CD8-positive, alpha-beta memory T cell (primary cell): ENCODE data around the gene FNIP1. TPM values are rescaled to one million over a fixed set of nuclear protein-coding genes. Genes with fewer than 3 reads are reported as not detected.
A peak's percentile ranks its signal among the peaks of the same experiment; 100 is the strongest.

Experiments used
- CTCF ChIA-PET: fragments of 350-600 bp; sonication (Branson Sonifier 250); formaldehyde crosslinking; loops from one replicate; lab custom pipeline; 2021; ENCODE audit warnings: antibody characterized with exemption; lab: Charles Lee
- POLR2A ChIA-PET: fragments of 350-600 bp; sonication (Branson Sonifier 250); formaldehyde crosslinking; loops from one replicate; lab custom pipeline; 2021; ENCODE audit warnings: antibody characterized with exemption; lab: Charles Lee
- DNase-seq, 5 donors: peaks; one replicate each; pipeline versions ENCODE4 v3.0.0 to v3.0.0-alpha.2; 2020 to 2022; ENCODE audit warnings: mixed read lengths in 1 of 5
- H3K27ac ChIP-seq: one replicate; pipeline ENCODE4 v1.7.0; 2013; ENCODE audit warnings: low read depth, mild to moderate bottlenecking, low read length, moderate library complexity
- H3K27me3 ChIP-seq: 2 replicates; pipeline ENCODE4 v1.7.0; 2013; ENCODE audit warnings: low read length, mild to moderate bottlenecking; ENCODE audit not compliant: insufficient read depth, poor library complexity, severe bottlenecking
- H3K36me3 ChIP-seq: 2 replicates; pipeline ENCODE4 v1.7.0; 2013; ENCODE audit warnings: mild to moderate bottlenecking, low read length, moderate library complexity; ENCODE audit not compliant: insufficient read depth
- H3K4me1 ChIP-seq: 2 replicates; pipeline ENCODE4 v1.7.0; 2013; ENCODE audit warnings: mild to moderate bottlenecking, low read length, moderate library complexity; ENCODE audit not compliant: insufficient read depth
- H3K4me3 ChIP-seq: 2 replicates; pipeline ENCODE4 v1.7.0; 2013; ENCODE audit warnings: mild to moderate bottlenecking, low read length
- H3K9me3 ChIP-seq: 2 replicates; pipeline ENCODE4 v1.7.0; 2013; ENCODE audit warnings: mild to moderate bottlenecking, low read length
- H3K27ac Mint-ChIP-seq, 8 donors: one replicate each; pipeline ENCODE4 v1.8.0; 2020 to 2021; ENCODE audit warnings: mixed read lengths in 8 of 8, mild to moderate bottlenecking in 6 of 8, inconsistent platforms in 3 of 8, moderate library complexity in 3 of 8
- H3K27me3 Mint-ChIP-seq, 2 donors: one replicate each; pipeline ENCODE4 v1.8.0; 2020 to 2021; ENCODE audit warnings: mixed read lengths in 2 of 2, mild to moderate bottlenecking in 1 of 2, moderate library complexity in 1 of 2
- H3K36me3 Mint-ChIP-seq, 3 donors: one replicate each; pipeline ENCODE4 v1.8.0; 2020 to 2021; ENCODE audit warnings: mixed read lengths in 3 of 3, inconsistent platforms in 1 of 3, mild to moderate bottlenecking in 1 of 3
- H3K4me1 Mint-ChIP-seq, 3 donors: one replicate each; pipeline ENCODE4 v1.8.0; 2020 to 2021; ENCODE audit warnings: mixed read lengths in 3 of 3, inconsistent platforms in 1 of 3, mild to moderate bottlenecking in 1 of 3
- H3K4me3 Mint-ChIP-seq, 7 donors: one replicate each; pipeline ENCODE4 v1.8.0; 2020 to 2021; ENCODE audit warnings: mixed read lengths in 7 of 7, mild to moderate bottlenecking in 6 of 7, moderate library complexity in 4 of 7, inconsistent platforms in 2 of 7
- H3K9me3 Mint-ChIP-seq, 5 donors: one replicate each; pipeline ENCODE4 v1.8.0; 2020 to 2022; ENCODE audit warnings: mixed read lengths in 5 of 5, mild to moderate bottlenecking in 3 of 5, moderate library complexity in 2 of 5, inconsistent platforms in 1 of 5
- polyA plus RNA-seq: library from polyadenylated mRNA; unstranded; fragments of 300-500 nt; fragmentation: Illumina TruSeq; gene quantifications from one replicate; pipeline ENCODE4 v1.2.3, GENCODE V29; 2021
- total RNA-seq, 2 experiments: library from RNA; stranded (reverse); gene quantifications; one replicate each; pipeline ENCODE4 v1.2.3, GENCODE V29; 2021

FNIP1 gene
- total and polyA plus RNA-seq, 3 experiments from 2014 or later = 8.8 to 16.0 (median 15.9) TPM

DNA sequence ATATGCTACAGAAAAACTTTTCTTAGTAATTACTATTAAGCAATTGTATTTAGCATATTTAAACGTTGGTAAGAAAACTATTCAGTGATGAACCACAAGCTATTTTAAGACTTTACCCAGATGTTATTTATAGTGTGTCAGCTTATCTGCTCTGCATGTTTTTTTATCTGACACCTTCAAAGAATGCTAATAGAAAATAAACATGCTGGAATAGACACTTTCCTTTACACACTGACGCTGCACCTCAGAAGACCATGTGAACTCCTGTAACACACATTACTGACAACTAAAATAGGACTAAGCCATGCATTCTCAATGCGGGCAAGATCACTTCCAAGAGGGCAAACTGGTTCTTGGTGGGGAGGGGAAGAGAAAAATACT is 38.3 kb downstream of the FNIP1 start:
- Histone ChIP-seq H3K4me3 (no peak overlapping the region), H3K27me3 (no peaks in the 10 kb centered on the region), H3K4me1 (peaks cover 27% of the 10 kb centered on the region), H3K36me3 (no peaks in the 10 kb centered on the region), H3K27ac (no peak overlapping the region), H3K9me3 (no peaks in the 10 kb centered on the region)
- peaks cover 0 to 4% (median 2%) of the 10 kb centered on the region in 5 donors for H3K9me3 Mint-ChIP-seq
- peaks cover 5 to 8% (median 5%) of the 10 kb centered on the region in 3 donors for H3K36me3 Mint-ChIP-seq
- peak overlapping the region in 1 of 7 donors; percentile 1 for H3K4me3 Mint-ChIP-seq
- peak overlapping the region in 3 of 8 donors; percentile 4 to 42 (median 25) for H3K27ac Mint-ChIP-seq
- DNase-seq = no peak
- H3K27me3 Mint-ChIP-seq = no peaks in the 10 kb centered on the region
- ChIA-PET POLR2A (no interaction called here), CTCF (no interaction called here)
- peaks cover 29 to 40% (median 35%) of the 10 kb centered on the region in 3 donors for H3K4me1 Mint-ChIP-seq

GRCh38 chr5:131757830-131758519 is 38.8 kb downstream of the FNIP1 start:
- CTCF ChIA-PET = no interaction called here
- peaks cover 33 to 39% (median 39%) of the 10 kb centered on the region in 3 donors for H3K4me1 Mint-ChIP-seq
- peaks cover 0 to 4% (median 0%) of the 10 kb centered on the region in 5 donors for H3K9me3 Mint-ChIP-seq
- no peaks in the 10 kb centered on the region for H3K27me3 Mint-ChIP-seq
- H3K27me3 ChIP-seq = no peaks in the 10 kb centered on the region
- H3K4me3 Mint-ChIP-seq = no peak overlapping the region
- POLR2A ChIA-PET = no interaction called here
- peaks cover 5 to 10% (median 8%) of the 10 kb centered on the region in 3 donors for H3K36me3 Mint-ChIP-seq
- no peak for DNase-seq
- H3K27ac ChIP-seq = no peak overlapping the region
- peak overlapping the region in 1 of 8 donors; percentile 25 for H3K27ac Mint-ChIP-seq
- H3K9me3 ChIP-seq = no peaks in the 10 kb centered on the region
- no peaks in the 10 kb centered on the region for H3K36me3 ChIP-seq
- H3K4me1 ChIP-seq = peaks cover 27% of the 10 kb centered on the region
- no peak overlapping the region for H3K4me3 ChIP-seq

DNA sequence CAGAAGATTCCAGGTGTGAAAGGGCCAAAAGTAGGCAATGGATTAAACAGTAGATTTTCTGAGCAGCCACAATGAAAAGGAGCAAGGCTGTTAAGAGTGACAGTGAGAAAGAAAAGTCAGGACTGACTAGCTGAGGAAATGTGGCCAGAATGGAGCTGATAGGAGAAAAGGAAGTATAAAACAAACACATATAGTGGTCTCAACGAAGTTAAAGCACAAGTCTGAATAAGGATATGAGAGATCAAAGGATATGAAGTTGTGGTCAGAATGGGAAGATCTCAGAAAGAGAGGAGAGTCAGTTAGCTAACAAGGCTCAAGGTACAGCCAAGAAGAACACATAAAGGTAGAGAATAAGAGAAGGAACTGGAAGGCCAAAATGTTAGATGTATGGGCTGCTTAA is 39.9 kb downstream of the FNIP1 start:
- POLR2A ChIA-PET = no interaction called here
- CTCF ChIA-PET = no interaction called here
- H3K36me3 Mint-ChIP-seq = peaks cover 3 to 7% (median 3%) of the 10 kb centered on the region in 3 donors

DNA sequence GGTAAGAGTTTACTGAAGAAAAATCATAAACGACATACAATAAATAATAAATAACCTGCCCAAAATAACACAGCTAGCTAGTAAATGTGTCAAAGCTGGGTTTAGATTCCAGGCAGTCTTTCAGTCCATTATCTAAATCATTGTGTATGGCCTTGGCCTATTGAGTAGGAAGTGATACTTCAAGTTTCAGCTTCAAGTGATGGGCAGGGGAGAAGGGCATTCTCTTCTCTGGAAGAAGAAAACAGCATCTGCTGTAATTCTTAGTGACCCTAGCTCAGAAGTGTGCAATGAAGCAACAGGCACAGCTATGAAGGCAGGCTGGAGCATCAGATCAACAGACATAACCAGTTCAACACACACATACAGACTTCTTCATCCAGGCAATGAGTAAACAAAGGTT is 42.5 kb downstream of the FNIP1 start:
- CTCF ChIA-PET = no interaction called here
- H3K36me3 Mint-ChIP-seq = peaks cover 3 to 9% (median 6%) of the 10 kb centered on the region in 3 donors
- H3K27ac Mint-ChIP-seq = no peak overlapping the region
- peaks cover 0 to 2% (median 0%) of the 10 kb centered on the region in 5 donors for H3K9me3 Mint-ChIP-seq
- H3K4me1 Mint-ChIP-seq = peaks cover 25 to 29% (median 27%) of the 10 kb centered on the region in 3 donors
- H3K4me3 ChIP-seq = no peak overlapping the region
- no peaks in the 10 kb centered on the region for H3K36me3 ChIP-seq
- H3K4me3 Mint-ChIP-seq = no peak overlapping the region
- H3K27me3 ChIP-seq = no peaks in the 10 kb centered on the region
- H3K27me3 Mint-ChIP-seq = no peaks in the 10 kb centered on the region
- H3K9me3 ChIP-seq = no peaks in the 10 kb centered on the region
- H3K4me1 ChIP-seq = peaks cover 27% of the 10 kb centered on the region
- DNase-seq = no peak
- POLR2A ChIA-PET = interaction anchor here (0.6 kb wide), 1 partner anchor 949 kb away, joined by 3 read pairs; no protein-coding TSS in a partner anchor
- no peak overlapping the region for H3K27ac ChIP-seq

More for the DNA sequence above, 39.9 kb downstream of the FNIP1 start:
- Histone ChIP-seq H3K4me1 (peaks cover 27% of the 10 kb centered on the region), H3K27ac (no peak overlapping the region), H3K27me3 (no peaks in the 10 kb centered on the region), H3K4me3 (no peak overlapping the region), H3K36me3 (no peaks in the 10 kb centered on the region), H3K9me3 (no peaks in the 10 kb centered on the region)
- DNase-seq = no peak
- Mint-ChIP-seq H3K27me3 (no peaks in the 10 kb centered on the region), H3K9me3 (no peaks in the 10 kb centered on the region), H3K27ac (no peak overlapping the region), H3K4me1 (peaks cover 26 to 36% (median 29%) of the 10 kb centered on the region in 3 donors), H3K4me3 (no peak overlapping the region)

DNA sequence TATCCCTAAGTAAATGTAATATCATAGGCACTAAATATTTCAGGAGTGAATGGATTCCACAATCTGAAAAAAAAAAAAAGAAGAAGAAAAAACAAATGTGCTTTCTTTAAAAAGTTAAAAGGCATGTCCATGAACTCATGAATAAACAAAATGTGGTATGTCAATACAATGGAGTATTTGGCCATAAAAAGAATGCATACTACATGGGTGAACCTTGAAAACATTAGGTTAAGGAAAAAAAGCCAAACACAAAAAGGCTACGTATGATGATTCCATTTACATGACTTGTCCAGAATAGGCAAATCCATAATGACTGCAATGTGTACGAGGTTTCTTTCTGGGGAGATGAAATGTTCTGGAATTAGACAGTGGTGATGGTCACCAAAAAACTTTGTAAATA is 45.3 kb downstream of the FNIP1 start:
- Histone ChIP-seq H3K27me3 (no peaks in the 10 kb centered on the region), H3K27ac (no peak overlapping the region), H3K4me1 (peaks cover 32% of the 10 kb centered on the region), H3K4me3 (no peak overlapping the region), H3K36me3 (no peaks in the 10 kb centered on the region), H3K9me3 (no peaks in the 10 kb centered on the region)
- Mint-ChIP-seq H3K4me3 (no peak overlapping the region), H3K27me3 (no peaks in the 10 kb centered on the region), H3K4me1 (peaks cover 32 to 49% (median 47%) of the 10 kb centered on the region in 3 donors), H3K27ac (no peak overlapping the region), H3K36me3 (peaks cover 3 to 9% (median 6%) of the 10 kb centered on the region in 3 donors), H3K9me3 (peaks cover 0 to 2% (median 0%) of the 10 kb centered on the region in 5 donors)
- ChIA-PET CTCF (no interaction called here), POLR2A (no interaction called here)
- no peak for DNase-seq

- peaks cover 33 to 53% (median 49%) of the 10 kb centered on the region in 3 donors for H3K4me1 Mint-ChIP-seq
- no peak overlapping the region for H3K4me3 Mint-ChIP-seq
- Histone ChIP-seq H3K4me3 (no peak overlapping the region), H3K9me3 (no peaks in the 10 kb centered on the region), H3K36me3 (no peaks in the 10 kb centered on the region), H3K27me3 (no peaks in the 10 kb centered on the region), H3K27ac (no peak overlapping the region), H3K4me1 (peaks cover 28% of the 10 kb centered on the region)
- H3K27me3 Mint-ChIP-seq = no peaks in the 10 kb centered on the region
- H3K36me3 Mint-ChIP-seq = peaks cover 3 to 6% (median 6%) of the 10 kb centered on the region in 3 donors
- CTCF ChIA-PET = no interaction called here
- no peak for DNase-seq
- POLR2A ChIA-PET = no interaction called here
- H3K27ac Mint-ChIP-seq = peak overlapping the region in 1 of 8 donors; percentile 31
- peaks cover 0 to 2% (median 0%) of the 10 kb centered on the region in 5 donors for H3K9me3 Mint-ChIP-seq
Observed at GRCh38 chr5:131749723-131750470, 46.9 kb downstream of the FNIP1 start.

GRCh38 chr5:131749138-131749537 is 47.7 kb downstream of the FNIP1 start:
- H3K9me3 Mint-ChIP-seq = peaks cover 0 to 2% (median 0%) of the 10 kb centered on the region in 5 donors
- no peak overlapping the region for H3K4me3 ChIP-seq
- no peaks in the 10 kb centered on the region for H3K36me3 ChIP-seq
- H3K27ac Mint-ChIP-seq = no peak overlapping the region
- H3K27me3 Mint-ChIP-seq = no peaks in the 10 kb centered on the region
- no peak for DNase-seq
- H3K27me3 ChIP-seq = no peaks in the 10 kb centered on the region
- no peaks in the 10 kb centered on the region for H3K9me3 ChIP-seq
- H3K4me1 Mint-ChIP-seq = peaks cover 29 to 47% (median 43%) of the 10 kb centered on the region in 3 donors
- H3K4me3 Mint-ChIP-seq = no peak overlapping the region
- peaks cover 24% of the 10 kb centered on the region for H3K4me1 ChIP-seq
- no peak overlapping the region for H3K27ac ChIP-seq
- H3K36me3 Mint-ChIP-seq = peaks cover 3 to 7% (median 6%) of the 10 kb centered on the region in 3 donors
- CTCF ChIA-PET = no interaction called here
- POLR2A ChIA-PET = no interaction called here
